PC-3 (cell line): ENCODE measurements around the gene LRRFIP2. TPM values are rescaled to one million over a fixed set of nuclear protein-coding genes. Genes with fewer than 3 reads are reported as not detected.

ENCODE experiments used
- ATAC-seq: fragments of 200-7000 bp; cut with Tn5 transposase; 2 replicates; pipeline ENCODE4 v1.9.1; 2020; ENCODE audit warnings: mild to moderate bottlenecking, moderate library complexity
- BruUV-seq: library from RNA; stranded (reverse); fragments of 400-500 nt; replicated peaks from 2 replicates; lab custom pipeline; 2021; lab: Mats Ljungman, UMichigan
- CTCF ChIA-PET: fragments of 300-600 bp; sonication (Branson Sonifier 250); formaldehyde crosslinking; loops from one replicate; lab custom pipeline; 2022; ENCODE audit warnings: antibody characterized with exemption; lab: Charles Lee
- POLR2A ChIA-PET: fragments of 300-600 bp; sonication (Branson Sonifier 250); formaldehyde crosslinking; loops from one replicate; lab custom pipeline; 2022; ENCODE audit warnings: antibody characterized with exemption; ENCODE audit not compliant: unreplicated experiment; lab: Charles Lee
- DNase-seq: peaks from one replicate; pipeline ENCODE4 v3.0.0-alpha.2; 2015
- H2AFZ ChIP-seq: fragments of 300-600 bp; sonication (generic); 2 replicates; pipeline ENCODE4 v1.6.0; 2016; ENCODE audit warnings: antibody characterized with exemption, low read length
- H3F3A ChIP-seq: fragments of 300-600 bp; sonication (generic); one replicate; pipeline ENCODE4 v1.6.0; 2017; ENCODE audit warnings: antibody characterized with exemption, low read length, control low read depth, mild to moderate bottlenecking; ENCODE audit not compliant: unreplicated experiment
- H3K27ac ChIP-seq: fragments of 300-600 bp; sonication (generic); 2 replicates; pipeline ENCODE4 v1.5.1; 2016; ENCODE audit warnings: mild to moderate bottlenecking, low read length
- H3K27me3 ChIP-seq: fragments of 300-600 bp; sonication (generic); 2 replicates; pipeline ENCODE4 v1.6.1; 2016; ENCODE audit warnings: low read length, mixed read lengths
- H3K36me3 ChIP-seq: fragments of 300-600 bp; sonication (generic); 2 replicates; pipeline ENCODE4 v1.6.1; 2016; ENCODE audit warnings: low read depth, mixed run types, low read length, mixed read lengths
- H3K4me1 ChIP-seq: fragments of 300-600 bp; sonication (generic); 2 replicates; pipeline ENCODE4 v1.5.1; 2016; ENCODE audit warnings: low read length; ENCODE audit not compliant: insufficient read depth
- H3K4me2 ChIP-seq: fragments of 300-600 bp; sonication (generic); 2 replicates; pipeline ENCODE4 v1.6.0; 2016; ENCODE audit warnings: low read length
- H3K4me3 ChIP-seq: fragments of 300-600 bp; sonication (generic); 2 replicates; pipeline ENCODE4 v1.5.1; 2016; ENCODE audit warnings: mild to moderate bottlenecking, low read length, mixed read lengths
- H3K79me2 ChIP-seq: fragments of 300-600 bp; sonication (generic); 2 replicates; pipeline ENCODE4 v1.6.1; 2017; ENCODE audit warnings: low read length, mixed read lengths
- H3K9ac ChIP-seq: fragments of 300-600 bp; sonication (generic); 2 replicates; pipeline ENCODE4 v1.6.0; 2016; ENCODE audit warnings: mild to moderate bottlenecking, low read length
- H3K9me2 ChIP-seq: fragments of 300-600 bp; sonication (generic); replicated peaks from 2 replicates; pipeline ENCODE4 v1.6.1; 2016; ENCODE audit warnings: mixed run types, low read length, mixed read lengths
- H3K9me3 ChIP-seq: fragments of 300-600 bp; sonication (generic); 2 replicates; pipeline ENCODE4 v1.6.1; 2016; ENCODE audit warnings: low read length, mixed read lengths
- H4K20me1 ChIP-seq: fragments of 300-600 bp; sonication (generic); 2 replicates; pipeline ENCODE4 v1.6.1; 2016; ENCODE audit warnings: low read length, mixed read lengths
- CTCF ChIP-seq: fragments of 300-600 bp; sonication (generic); conservative IDR thresholded peaks from 2 replicates; pipeline ENCODE4 v1.5.1; 2017; ENCODE audit warnings: antibody characterized with exemption, low read depth, mild to moderate bottlenecking, low read length
- EZH2 ChIP-seq: fragments of 300-600 bp; sonication (generic); IDR thresholded peaks from one replicate; pipeline ENCODE4 v1.6.1; 2017; ENCODE audit warnings: antibody characterized with exemption, mild to moderate bottlenecking, low read length; ENCODE audit not compliant: unreplicated experiment
- EZH2phosphoT487 ChIP-seq: fragments of 300-600 bp; sonication (generic); IDR thresholded peaks from 2 replicates; pipeline ENCODE4 v1.6.1; 2018; ENCODE audit warnings: mild to moderate bottlenecking, antibody characterized with exemption, low read length, borderline replicate concordance
- intact Hi-C: fragments of 100-400 bp; cut with micrococcal nuclease; formaldehyde crosslinking; loops from 2 replicates; pipeline ENCODE4 v1.9.0; 2023
- total RNA-seq: library from RNA; depleted of rRNA; stranded (reverse); fragments of >200 nt; gene quantifications from 2 replicates; pipeline ENCODE4 v1.2.3, GENCODE V29; 2014

Gene LRRFIP2
- total RNA-seq, 1 experiment from 2014 or later, result 54.7 TPM

GRCh38 chr3:37197810-37198371, 23.5 kb upstream of the LRRFIP2 start:
- peak overlapping the region; percentile 47 for H3K27ac ChIP-seq
- no peaks in the 10 kb centered on the region for H3F3A ChIP-seq
- no peaks in the 10 kb centered on the region for H3K79me2 ChIP-seq
- H3K4me1 ChIP-seq, result peaks cover 3% of the 10 kb centered on the region; the same call in 1 of the 2 replicates
- no peaks in the 10 kb centered on the region for H3K27me3 ChIP-seq
- 0 out of 2 replicates have a peak overlapping the region, but pooled peaks have one; percentile 5 for H2AFZ ChIP-seq
- H3K9me3 ChIP-seq, result no peaks in the 10 kb centered on the region
- H3K4me3 ChIP-seq, result no peak overlapping the region
- no peak overlapping the region for H3K9ac ChIP-seq
- H3K36me3 ChIP-seq, result no peaks in the 10 kb centered on the region
- CTCF ChIA-PET, result no interaction called here
- POLR2A ChIA-PET, result no interaction called here
- no peaks in the 10 kb centered on the region for H4K20me1 ChIP-seq
- no peaks in the 10 kb centered on the region for H3K9me2 ChIP-seq
- ATAC-seq, result no peak; the same call in 1 of the 2 replicates
- no peak for TF ChIP-seq EZH2
- TF ChIP-seq EZH2phosphoT487, result no peak
- TF ChIP-seq CTCF, result no peak
- intact Hi-C loops, result no loop called here
- BruUV-seq, result no TSS peak
- peak; percentile 53 for DNase-seq
- no peak overlapping the region for H3K4me2 ChIP-seq

GRCh38 chr3:37194533-37194932, 20.2 kb upstream of the LRRFIP2 start:
- H3K27ac ChIP-seq, result no peak overlapping the region
- H3K4me1 ChIP-seq, result 0 out of 2 replicates have a peak, but pooled peaks cover 3% of the 10 kb centered on the region
- no TSS peak for BruUV-seq
- no peaks in the 10 kb centered on the region for H3K9me3 ChIP-seq
- H2AFZ ChIP-seq, result no peak overlapping the region
- ATAC-seq (no peak), DNase-seq (no peak)
- ChIA-PET POLR2A (interaction anchor here (0.5 kb wide), 1 partner anchor 68 kb away, joined by 3 read pairs; no protein-coding TSS in a partner anchor), CTCF (no interaction called here)
- H3K79me2 ChIP-seq, result no peaks in the 10 kb centered on the region
- H3F3A ChIP-seq, result no peaks in the 10 kb centered on the region
- H4K20me1 ChIP-seq, result no peaks in the 10 kb centered on the region
- TF ChIP-seq EZH2 (no peak), CTCF (no peak), EZH2phosphoT487 (no peak)
- no peak overlapping the region for H3K4me2 ChIP-seq
- intact Hi-C loops, result no loop called here
- no peak overlapping the region for H3K9ac ChIP-seq
- no peaks in the 10 kb centered on the region for H3K9me2 ChIP-seq
- H3K4me3 ChIP-seq, result no peak overlapping the region
- H3K27me3 ChIP-seq, result no peaks in the 10 kb centered on the region
- no peaks in the 10 kb centered on the region for H3K36me3 ChIP-seq

- Histone ChIP-seq H3K79me2 (no peaks in the 10 kb centered on the region), H3K9me3 (no peaks in the 10 kb centered on the region), H3K9me2 (no peaks in the 10 kb centered on the region), H4K20me1 (no peaks in the 10 kb centered on the region), H3K4me1 (no peaks in the 10 kb centered on the region), H3K9ac (no peak overlapping the region), H3K27ac (no peak overlapping the region), H2AFZ (no peak overlapping the region), H3K27me3 (no peaks in the 10 kb centered on the region), H3K36me3 (no peaks in the 10 kb centered on the region), H3K4me2 (no peak overlapping the region), H3F3A (no peaks in the 10 kb centered on the region), H3K4me3 (no peak overlapping the region)
- BruUV-seq, result no TSS peak
- no peak for ATAC-seq
- ChIA-PET CTCF (no interaction called here), POLR2A (no interaction called here)
- TF ChIP-seq CTCF (no peak), EZH2 (no peak), EZH2phosphoT487 (no peak)
- DNase-seq, result no peak
- intact Hi-C loops, result no loop called here
Measured at GRCh38 chr3:37190667-37191066, 16.3 kb upstream of the LRRFIP2 start.
